ENCODE results near the gene NRIP1.

DNA sequence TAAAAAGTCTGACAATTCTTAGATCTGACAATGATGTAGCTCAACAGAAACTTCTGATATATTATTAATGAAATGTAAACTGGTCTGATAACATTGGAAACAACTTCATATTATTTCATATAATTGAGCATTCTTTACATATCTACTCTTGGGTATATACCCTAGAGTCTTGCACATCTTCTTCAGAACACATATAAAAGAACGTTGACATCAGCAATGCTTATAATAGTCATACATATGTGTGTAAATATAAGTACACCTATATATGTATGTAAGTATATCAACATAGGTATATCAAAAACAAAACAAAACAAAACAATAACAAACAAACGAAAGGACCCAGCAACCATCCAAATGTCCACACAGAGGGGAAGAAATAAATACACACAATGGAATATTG is 38.4 kb downstream of the NRIP1 start:
- TF ChIP-seq YBX1 (IDR thresholded peaks at IDR 0.05) (no peak), ETV6 (conservative IDR thresholded peaks at IDR 0.05 in 1 of 2, IDR thresholded peaks at IDR 0.05 in 1 of 2; ENCODE audit: borderline replicate concordance in 1 of 2, low read depth in 1 of 2) (no peak), CREB1 (IDR thresholded peaks at IDR 0.05; ENCODE audit: low read depth) (no peak), CBFB (IDR thresholded peaks at IDR 0.05; ENCODE audit: low read depth) (no peak), POLR2AphosphoS5 (IDR thresholded peaks at IDR 0.05; ENCODE audit: low read length) (no peak), NFIC (IDR thresholded peaks at IDR 0.05; ENCODE audit: low read depth, low read length) (no peak), ATF7 (IDR thresholded peaks at IDR 0.05; ENCODE audit: low read depth) (no peak), MYC (IDR thresholded peaks at IDR 0.05; ENCODE audit: insufficient read depth, insufficient read length, insufficient replicate concordance, low read length, severe bottlenecking) (no peak), CREM (IDR thresholded peaks at IDR 0.05; ENCODE audit: low read depth) (no peak), SRF (IDR thresholded peaks at IDR 0.05; ENCODE audit: low read depth in 2 of 2, low read length in 2 of 2) (no peak)
- TF ChIP-seq, protein P1, sequence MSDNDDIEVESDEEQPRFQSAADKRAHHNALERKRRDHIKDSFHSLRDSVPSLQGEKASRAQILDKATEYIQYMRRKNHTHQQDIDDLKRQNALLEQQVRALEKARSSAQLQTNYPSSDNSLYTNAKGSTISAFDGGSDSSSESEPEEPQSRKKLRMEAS (IDR thresholded peaks at IDR 0.05; ENCODE audit: low read depth, low read length) = no peak

All from GM12878 (cell line).